ENCODE measurements around the gene GPC6.

The GPC6 gene

GRCh38 chr13:93674337-93674755 is 447.7 kb downstream of the GPC6 start:
- DNase-seq (ENCODE audit: low read depth in 2 of 2): no peak

- no peak for DNase-seq (ENCODE audit: low read depth in 2 of 2)
Measured at GRCh38 chr13:93680329-93680728, 453.7 kb downstream of the GPC6 start.

- DNase-seq (ENCODE audit: low read depth in 2 of 2): no peak
Measured at GRCh38 chr13:93685900-93686299, 459.3 kb downstream of the GPC6 start.

DNA sequence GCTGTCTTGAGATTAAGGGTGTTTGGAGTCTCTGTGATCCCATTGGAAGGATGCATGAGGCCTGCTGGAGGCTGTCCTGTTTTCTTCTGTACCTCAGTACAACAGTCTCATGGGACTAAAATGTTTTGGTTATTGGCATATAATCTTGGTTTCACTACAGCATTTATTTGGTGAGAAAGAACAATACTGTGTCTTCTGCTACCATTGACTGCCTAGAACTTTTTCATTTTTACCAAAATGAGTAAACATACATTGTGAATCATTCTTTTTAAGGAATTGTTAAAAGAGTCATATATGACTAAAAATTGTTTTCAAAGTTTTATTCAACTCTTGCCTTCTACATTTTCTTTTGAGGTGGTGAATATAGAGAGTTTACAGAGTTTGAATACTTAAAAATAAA is 459.8 kb downstream of the GPC6 start:
- no peak for DNase-seq (ENCODE audit: low read depth in 2 of 2)

- no peak for DNase-seq (ENCODE audit: low read depth in 2 of 2)
Measured at GRCh38 chr13:93687261-93687660, 460.7 kb downstream of the GPC6 start.

DNA sequence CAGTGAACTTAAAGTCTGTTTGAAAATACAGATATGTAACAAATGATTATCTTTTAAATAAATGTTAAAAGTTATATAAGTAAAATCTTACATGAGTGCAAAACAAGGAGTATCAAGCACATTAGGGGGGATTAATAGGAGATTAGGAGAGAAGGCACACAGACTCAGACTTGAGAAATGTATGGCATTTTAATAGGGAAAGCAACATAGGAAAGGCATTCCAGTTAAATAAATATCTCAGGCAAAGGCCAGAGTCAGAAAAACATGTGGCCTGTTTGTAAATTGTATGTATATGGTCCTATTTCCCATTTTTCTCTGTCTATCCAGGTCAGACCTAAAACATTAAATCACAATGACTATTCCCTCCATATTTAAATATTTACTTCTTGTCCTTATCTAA is 462.7 kb downstream of the GPC6 start:
- no peak for DNase-seq (ENCODE audit: low read depth in 2 of 2)

DNA sequence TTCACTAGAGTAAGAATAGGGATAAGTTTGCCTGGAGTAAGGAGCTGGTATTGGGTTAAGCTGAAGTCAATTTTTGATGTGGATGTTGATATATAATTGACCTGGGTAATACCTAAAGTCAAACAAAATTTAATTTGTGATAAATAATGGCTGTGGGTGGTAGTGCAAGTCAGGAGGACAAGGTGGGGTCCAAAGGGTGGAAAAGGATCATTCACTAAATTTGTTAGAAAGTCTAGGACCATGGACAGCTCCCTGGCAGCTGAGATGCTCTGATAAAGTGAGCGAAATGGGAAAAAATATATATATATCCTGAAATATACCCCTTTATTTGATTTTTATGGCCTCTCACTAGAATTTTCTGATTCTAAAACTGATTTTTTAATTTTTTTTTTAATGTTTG is 463.5 kb downstream of the GPC6 start:
- no peak for DNase-seq (ENCODE audit: low read depth in 2 of 2)

GRCh38 chr13:93698016-93698613 is 471.5 kb downstream of the GPC6 start:
- DNase-seq (ENCODE audit: low read depth in 2 of 2): no peak

DNA sequence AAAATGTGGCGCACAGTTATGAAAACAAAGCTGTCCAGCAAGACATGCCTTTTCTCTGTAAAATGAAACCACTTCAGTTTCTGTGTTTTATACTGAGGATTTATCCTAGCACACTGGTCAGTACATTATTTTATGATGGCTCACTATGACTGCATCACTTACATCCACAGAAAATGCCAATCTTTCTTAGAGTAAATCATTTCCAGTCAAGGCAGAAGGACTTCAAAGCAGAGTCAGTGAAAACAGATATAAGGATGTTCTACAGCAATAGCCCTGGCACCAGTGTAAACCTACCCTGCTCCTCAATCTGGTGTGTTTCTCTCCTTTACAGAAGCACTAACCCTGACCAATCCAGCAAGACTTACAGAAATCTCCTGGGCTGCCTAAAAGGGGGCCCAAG is 473.5 kb downstream of the GPC6 start:
- no peak for DNase-seq (ENCODE audit: low read depth in 2 of 2)

GRCh38 chr13:93708308-93709075 is 481.9 kb downstream of the GPC6 start:
- DNase-seq (ENCODE audit: low read depth in 2 of 2): no peak

GRCh38 chr13:93709506-93710244 is 483.1 kb downstream of the GPC6 start:
- no peak for DNase-seq (ENCODE audit: low read depth in 2 of 2)

DNA sequence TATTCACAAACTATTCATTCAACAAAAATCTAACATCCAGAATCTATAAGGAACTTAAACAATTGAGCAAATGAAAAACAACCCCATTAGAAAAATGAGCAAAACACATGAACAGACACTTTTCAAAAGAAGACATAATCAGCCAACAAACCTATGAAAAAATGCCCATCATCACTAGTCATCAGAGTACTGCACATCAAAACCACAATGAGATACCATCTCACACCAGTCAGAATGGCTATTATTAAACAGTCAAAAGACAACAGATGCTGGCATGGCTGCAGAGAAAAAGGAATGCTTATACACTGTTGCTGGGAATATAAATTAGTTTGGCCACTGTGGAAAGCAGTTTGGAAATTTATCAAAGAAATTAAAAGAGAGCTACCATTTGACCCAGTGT is 487.6 kb downstream of the GPC6 start:
- no peak for DNase-seq (ENCODE audit: low read depth in 2 of 2)

DNA sequence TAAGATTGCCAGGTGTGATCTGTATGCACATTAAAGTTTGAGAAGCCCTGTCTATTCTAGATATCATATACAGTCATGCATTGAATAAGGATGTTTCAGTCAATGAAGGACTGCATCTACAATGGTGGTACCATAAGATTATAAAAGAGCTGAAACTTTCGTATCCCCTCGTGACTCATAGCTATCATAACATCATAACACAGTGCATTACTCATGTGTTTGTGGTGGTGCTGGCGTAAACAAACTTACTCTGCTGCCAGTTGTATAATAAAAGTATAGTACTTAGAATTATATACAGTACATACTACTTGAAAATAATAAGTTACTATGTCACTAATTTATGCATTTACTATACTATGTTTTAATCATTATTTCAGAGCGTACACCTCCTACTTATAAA is 489.3 kb downstream of the GPC6 start:
- DNase-seq (ENCODE audit: low read depth in 2 of 2): no peak

GRCh38 chr13:93716623-93717022 is 490.0 kb downstream of the GPC6 start:
- no peak for DNase-seq (ENCODE audit: low read depth in 2 of 2)

GRCh38 chr13:93721483-93721882 is 494.9 kb downstream of the GPC6 start:
- DNase-seq (ENCODE audit: low read depth in 2 of 2): no peak

DNA sequence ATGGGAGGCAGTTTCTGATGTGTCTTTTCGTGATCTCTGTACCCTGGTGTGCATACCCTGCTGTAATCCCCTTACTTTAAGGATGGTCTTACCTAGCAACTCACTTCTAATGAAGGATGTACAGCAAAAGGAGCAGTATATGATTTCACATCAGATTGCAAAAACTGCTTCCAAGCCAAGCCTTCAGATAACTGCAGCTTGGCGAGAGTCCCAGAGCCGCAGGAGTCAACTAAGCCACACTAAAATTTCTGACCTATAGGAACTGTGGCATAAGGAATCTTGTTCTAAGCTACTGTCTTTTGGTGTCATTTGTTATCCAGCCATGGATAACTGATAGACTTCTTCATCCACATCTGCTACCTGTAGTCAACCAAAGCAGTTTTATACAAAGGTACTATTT is 496.7 kb downstream of the GPC6 start:
- no peak for DNase-seq (ENCODE audit: low read depth in 2 of 2)

DNA sequence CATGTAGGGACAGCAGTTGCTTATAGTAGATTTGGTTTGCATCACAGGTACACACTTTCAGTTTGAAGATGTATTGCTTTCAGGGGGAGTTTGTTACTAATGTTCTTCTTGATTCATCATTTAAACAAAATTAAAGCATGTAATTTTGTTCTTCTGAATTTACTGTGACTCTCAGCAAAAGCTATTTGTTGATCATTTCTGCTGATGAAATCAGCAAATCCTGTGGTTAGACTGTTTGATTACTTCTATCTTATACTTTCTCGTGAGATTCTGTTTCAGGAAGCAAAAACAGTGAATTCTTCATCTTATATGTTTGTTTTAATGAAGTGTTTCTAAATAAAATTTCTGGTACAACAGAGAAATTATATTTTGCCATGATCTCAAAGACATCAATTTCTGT is 497.6 kb downstream of the GPC6 start:
- no peak for DNase-seq (ENCODE audit: low read depth in 2 of 2)

GRCh38 chr13:93726173-93726957 is 499.8 kb downstream of the GPC6 start:
- DNase-seq (ENCODE audit: low read depth in 2 of 2): no peak

DNA sequence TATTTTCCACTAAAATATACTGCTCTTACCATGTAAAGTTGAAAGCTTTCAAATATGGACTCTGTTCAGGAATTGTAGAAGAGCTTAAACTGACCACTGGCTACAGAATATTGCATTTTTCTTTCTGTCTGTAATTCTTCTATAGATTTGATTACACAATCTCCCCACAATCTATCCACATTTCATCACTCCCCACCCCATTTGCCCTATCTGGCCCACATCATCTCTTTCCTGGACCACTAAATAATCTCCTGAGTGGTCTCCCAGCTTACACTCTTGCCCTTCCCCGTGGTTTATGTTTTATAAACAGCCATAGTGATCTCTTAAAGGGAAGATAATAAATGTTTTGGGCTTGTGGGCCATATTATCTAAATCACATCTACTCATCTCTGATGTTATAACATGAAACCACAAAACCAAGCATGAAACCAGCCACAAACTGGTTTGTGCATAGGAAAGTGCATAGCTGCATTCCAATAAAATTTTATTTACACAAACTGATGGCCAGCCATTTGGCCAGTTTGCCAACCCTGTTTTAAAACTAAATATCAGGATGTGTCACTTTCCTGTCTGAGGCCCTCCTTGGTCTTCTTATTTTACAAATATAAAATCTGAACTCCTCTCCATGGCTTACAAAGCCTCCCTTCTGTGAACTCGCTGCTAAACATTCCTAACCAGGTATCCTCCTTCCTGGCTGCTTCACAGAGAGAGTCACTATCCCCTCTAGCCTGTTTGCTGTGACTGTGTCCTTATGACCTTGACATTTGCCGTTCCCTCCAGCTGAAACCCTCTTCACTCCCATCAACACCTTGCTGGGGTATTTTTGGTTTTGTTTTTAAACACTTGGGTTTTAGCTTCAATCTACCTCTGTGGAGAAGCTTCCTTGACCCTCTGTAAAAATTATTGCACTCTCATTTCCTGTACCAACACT is 500.9 kb downstream of the GPC6 start:
- DNase-seq (ENCODE audit: low read depth in 2 of 2): no peak

GRCh38 chr13:93729383-93729782 is 502.8 kb downstream of the GPC6 start:
- no peak for DNase-seq (ENCODE audit: low read depth in 2 of 2)

GRCh38 chr13:93730780-93731179 is 504.2 kb downstream of the GPC6 start:
- no peak for DNase-seq (ENCODE audit: low read depth in 2 of 2)
